Keratinocyte (primary cell): ENCODE data around the gene KXD1.

Experiments used
- EZH2 ChIP-seq: IDR thresholded peaks from one replicate; pipeline ENCODE4 v1.6.1; 2012; ENCODE audit warnings: inconsistent platforms, mild to moderate bottlenecking, low read length, moderate library complexity
- TF ChIP-seq, protein P1 (sequence below), 3 experiments: IDR thresholded peaks in 1 of 3; conservative IDR thresholded peaks in 1 of 3; optimal IDR thresholded peaks in 1 of 3; 2 replicates in 2 of 3; 3 replicates in 1 of 3; pipeline versions ENCODE3 to v1.5.1; 2011; ENCODE audit warnings: low read length in 3 of 3, mild to moderate bottlenecking in 3 of 3, moderate library complexity in 2 of 3, control low read depth in 1 of 3, inconsistent platforms in 1 of 3; ENCODE audit not compliant: insufficient read depth in 2 of 3; ENCODE audit errors: extremely low read depth in 1 of 3

DNA sequence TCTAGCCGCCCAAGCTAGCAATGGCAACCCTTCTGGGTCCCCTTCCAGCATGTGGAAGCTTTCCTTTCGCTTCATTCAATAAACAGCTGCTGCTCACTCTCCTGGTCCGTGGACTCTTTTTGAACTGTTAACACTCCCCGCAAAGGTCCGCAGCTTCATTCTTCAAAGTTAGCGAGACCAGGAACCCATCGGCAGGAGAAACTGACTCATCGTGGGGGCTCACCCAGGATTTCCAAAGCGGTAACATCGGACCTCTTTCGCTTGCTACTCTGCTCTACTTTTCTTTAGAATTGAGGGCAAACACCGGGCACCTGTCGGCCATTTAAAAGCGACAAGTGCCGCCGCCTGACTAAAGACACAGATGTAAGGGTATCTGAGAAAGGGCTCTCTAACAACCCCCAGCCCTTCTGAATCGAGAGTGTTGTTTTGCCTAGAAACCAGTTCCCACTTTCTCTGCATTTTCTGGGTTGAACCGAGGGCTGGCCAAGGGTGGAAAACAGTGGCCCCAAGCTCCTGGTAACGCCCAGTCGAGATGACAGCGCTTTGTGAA, 19.8 kb downstream of the KXD1 start:
- TF ChIP-seq, protein P1, sequence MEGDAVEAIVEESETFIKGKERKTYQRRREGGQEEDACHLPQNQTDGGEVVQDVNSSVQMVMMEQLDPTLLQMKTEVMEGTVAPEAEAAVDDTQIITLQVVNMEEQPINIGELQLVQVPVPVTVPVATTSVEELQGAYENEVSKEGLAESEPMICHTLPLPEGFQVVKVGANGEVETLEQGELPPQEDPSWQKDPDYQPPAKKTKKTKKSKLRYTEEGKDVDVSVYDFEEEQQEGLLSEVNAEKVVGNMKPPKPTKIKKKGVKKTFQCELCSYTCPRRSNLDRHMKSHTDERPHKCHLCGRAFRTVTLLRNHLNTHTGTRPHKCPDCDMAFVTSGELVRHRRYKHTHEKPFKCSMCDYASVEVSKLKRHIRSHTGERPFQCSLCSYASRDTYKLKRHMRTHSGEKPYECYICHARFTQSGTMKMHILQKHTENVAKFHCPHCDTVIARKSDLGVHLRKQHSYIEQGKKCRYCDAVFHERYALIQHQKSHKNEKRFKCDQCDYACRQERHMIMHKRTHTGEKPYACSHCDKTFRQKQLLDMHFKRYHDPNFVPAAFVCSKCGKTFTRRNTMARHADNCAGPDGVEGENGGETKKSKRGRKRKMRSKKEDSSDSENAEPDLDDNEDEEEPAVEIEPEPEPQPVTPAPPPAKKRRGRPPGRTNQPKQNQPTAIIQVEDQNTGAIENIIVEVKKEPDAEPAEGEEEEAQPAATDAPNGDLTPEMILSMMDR (optimal IDR thresholded peaks at IDR 0.05 in 1 of 3, IDR thresholded peaks at IDR 0.05 in 1 of 3, conservative IDR thresholded peaks at IDR 0.05 in 1 of 3; ENCODE audit: extremely low read depth in 1 of 3, insufficient read depth in 2 of 3, low read length in 3 of 3), result no peak
- TF ChIP-seq EZH2, result no peak
